ENCODE results near the gene NFKBIZ. TPM values are rescaled to one million over a fixed set of nuclear protein-coding genes. Genes with fewer than 3 reads are reported as not detected.

Gene NFKBIZ
- total and polyA plus RNA-seq, 9 of the 15 experiments (the other 6 are each of a cell fraction or from before 2014, with no cell fraction given): 1.2 to 13.7 (median 5.7) TPM

- TF ChIP-seq HINFP (tag; conservative IDR thresholded peaks at IDR 0.05; ENCODE audit: low read depth): no peak
- TF ChIP-seq EZH2 (IDR thresholded peaks at IDR 0.05; ENCODE audit: borderline replicate concordance, low read depth, low read length): no peak
- TF ChIP-seq ZNF785 (CRISPR knock-in tag; IDR thresholded peaks at IDR 0.05): no peak
- peak; percentile 70 to 76; a peak in 3 of 4 replicates for TF ChIP-seq TBL1XR1 (IDR thresholded peaks at IDR 0.05; ENCODE audit: low read length in 2 of 2)
- no peak for TF ChIP-seq ZNF668 (CRISPR knock-in tag; IDR thresholded peaks at IDR 0.05)
- TF ChIP-seq, protein P1, sequence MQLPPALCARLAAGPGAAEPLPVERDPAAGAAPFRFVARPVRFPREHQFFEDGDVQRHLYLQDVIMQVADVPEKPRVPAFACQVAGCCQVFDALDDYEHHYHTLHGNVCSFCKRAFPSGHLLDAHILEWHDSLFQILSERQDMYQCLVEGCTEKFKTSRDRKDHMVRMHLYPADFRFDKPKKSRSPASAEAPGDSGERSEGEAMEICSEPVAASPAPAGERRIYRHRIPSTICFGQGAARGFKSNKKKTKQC (CRISPR knock-in tag; IDR thresholded peaks at IDR 0.05): no peak
- TF ChIP-seq ZBTB11 (CRISPR knock-in tag; IDR thresholded peaks at IDR 0.05): no peak
- no peak for TF ChIP-seq BACH1 (tag; IDR thresholded peaks at IDR 0.05)
- no peak for TF ChIP-seq TAF15 (IDR thresholded peaks at IDR 0.05; ENCODE audit: low read depth, low read length)
- peak; percentile 64; the same call in 1 of the 2 replicates for TF ChIP-seq CC2D1A (IDR thresholded peaks at IDR 0.05)
- no peak for TF ChIP-seq U2AF2 (optimal IDR thresholded peaks at IDR 0.05; ENCODE audit: low read depth, low read length)
- peak; percentile 62 for TF ChIP-seq NR2C1 (IDR thresholded peaks at IDR 0.05)
- TF ChIP-seq NR2C1 (tag; IDR thresholded peaks at IDR 0.05): 0 out of 2 replicates have a peak, but pooled peaks have one; percentile 20
- no peak for TF ChIP-seq ZNF316 (IDR thresholded peaks at IDR 0.05)
- TF ChIP-seq JUN (IDR thresholded peaks at IDR 0.05; ENCODE audit: borderline replicate concordance, low read depth, low read length): no peak
- TF ChIP-seq JUN (CRISPR knock-in tag; IDR thresholded peaks at IDR 0.05; ENCODE audit: borderline replicate concordance): no peak
- TF ChIP-seq TEAD1 (CRISPR knock-in tag; IDR thresholded peaks at IDR 0.05): no peak
- no peak for TF ChIP-seq ZNF263 (CRISPR knock-in tag; IDR thresholded peaks at IDR 0.05; ENCODE audit: borderline replicate concordance)
- TF ChIP-seq FOSL1 (tag; conservative IDR thresholded peaks at IDR 0.05): no peak
- 0 out of 2 replicates have a peak, but pooled peaks have one; percentile 62 for TF ChIP-seq KLF1 (tag; IDR thresholded peaks at IDR 0.05)
- TF ChIP-seq EP400 (IDR thresholded peaks at IDR 0.05): no peak; the same call in 1 of the 2 replicates
- TF ChIP-seq POLR2AphosphoS5 (IDR thresholded peaks at IDR 0.05; ENCODE audit: control insufficient read depth, insufficient read depth, low read depth, low read length): peak; percentile 82
- peak; percentile 74; the same call in 1 of the 2 replicates for TF ChIP-seq ZEB2 (IDR thresholded peaks at IDR 0.05)
- peak; percentile 84 for TF ChIP-seq KLF16 (IDR thresholded peaks at IDR 0.05)
Observed at GRCh38 chr3:101868534-101869464, 19.5 kb downstream of the NFKBIZ start (continued).
